ENCODE measurements around the gene KCNQ1. TPM values are rescaled to one million over a fixed set of nuclear protein-coding genes. Genes with fewer than 3 reads are reported as not detected.
A peak's percentile ranks its signal among the peaks of the same experiment; 100 is the strongest.

KCNQ1 gene
- total and polyA plus RNA-seq, 7 donors = 0.48 to 3.1 (median 1.1) TPM

- no peaks in the 10 kb centered on the region for H3K4me1 ChIP-seq
- DNase-seq (no peak), ATAC-seq (no peak)
- H3K27me3 ChIP-seq (ENCODE audit: insufficient read depth in 3 of 3, low read length in 2 of 3) = no peaks in the 10 kb centered on the region
- no peaks in the 10 kb centered on the region for H3K36me3 ChIP-seq (ENCODE audit: insufficient read depth in 1 of 2, low read depth in 1 of 2)
- H3K9me3 ChIP-seq = no peaks in the 10 kb centered on the region
- TF ChIP-seq CTCF (IDR thresholded peaks at IDR 0.05) = no peak
- 84 to 95% (median 93%) methylated on average over 9 to 12 of the region's 12 CpGs for WGBS, 3 donors
- no peak overlapping the region for H3K27ac ChIP-seq
- no peak overlapping the region for H3K4me3 ChIP-seq
- intact Hi-C loops (cut with DNase I) = no loop called here
Measured at GRCh38 chr11:2735053-2735589, 290.3 kb downstream of the KCNQ1 start.

- Histone ChIP-seq H3K4me3 (no peak overlapping the region), H3K27me3 (ENCODE audit: insufficient read depth in 3 of 3, low read length in 2 of 3) (no peaks in the 10 kb centered on the region), H3K4me1 (no peaks in the 10 kb centered on the region), H3K9me3 (no peaks in the 10 kb centered on the region), H3K36me3 (ENCODE audit: insufficient read depth in 1 of 2, low read depth in 1 of 2) (no peaks in the 10 kb centered on the region), H3K27ac (no peak overlapping the region)
- DNase-seq (no peak), ATAC-seq (no peak)
- intact Hi-C loops (cut with DNase I) = no loop called here
- WGBS, 3 donors = 94 to 97% (median 96%) methylated on average over 19 to 21 of the region's 21 CpGs
- TF ChIP-seq CTCF (IDR thresholded peaks at IDR 0.05) = no peak
Measured at GRCh38 chr11:2736577-2737225, 291.9 kb downstream of the KCNQ1 start.

- ATAC-seq (no peak), DNase-seq (no peak)
- 86 to 93% (median 90%) methylated on average over 7 of the region's 7 CpGs for WGBS, 3 donors
- no peak overlapping the region for H3K27ac ChIP-seq
- H3K9me3 ChIP-seq = no peaks in the 10 kb centered on the region
- intact Hi-C loops (cut with DNase I) = no loop called here
- no peaks in the 10 kb centered on the region for H3K27me3 ChIP-seq (ENCODE audit: insufficient read depth in 3 of 3, low read length in 2 of 3)
- no peaks in the 10 kb centered on the region for H3K4me1 ChIP-seq
- H3K36me3 ChIP-seq (ENCODE audit: insufficient read depth in 1 of 2, low read depth in 1 of 2) = no peaks in the 10 kb centered on the region
- no peak overlapping the region for H3K4me3 ChIP-seq
- TF ChIP-seq CTCF (IDR thresholded peaks at IDR 0.05) = no peak
Measured at GRCh38 chr11:2737226-2737590, 292.4 kb downstream of the KCNQ1 start.

GRCh38 chr11:2737866-2738265 is 293.1 kb downstream of the KCNQ1 start:
- no peaks in the 10 kb centered on the region for H3K27me3 ChIP-seq (ENCODE audit: insufficient read depth in 3 of 3, low read length in 2 of 3)
- no peak for TF ChIP-seq CTCF (IDR thresholded peaks at IDR 0.05)
- no peaks in the 10 kb centered on the region for H3K4me1 ChIP-seq
- H3K4me3 ChIP-seq = no peak overlapping the region
- no peak overlapping the region for H3K27ac ChIP-seq
- no peaks in the 10 kb centered on the region for H3K9me3 ChIP-seq
- WGBS, 3 donors = 74 to 85% (median 79%) methylated on average over 5 of the region's 5 CpGs
- intact Hi-C loops (cut with DNase I) = no loop called here
- ATAC-seq (peak in 1 of 4 donors; percentile 27), DNase-seq (no peak)
- H3K36me3 ChIP-seq (ENCODE audit: insufficient read depth in 1 of 2, low read depth in 1 of 2) = no peaks in the 10 kb centered on the region

All from psoas muscle (tissue), 8 donors.